SU-DHL-6 (cell line): ENCODE measurements around the gene RAB6D.
"Not testable (repeated sequence)": the region's sequence is repeated elsewhere in the genome, so short reads cannot be mapped to it uniquely, and the experiment has no call there.

Source experiments
- CTCF ChIP-seq: fragments of 200-600 bp; sonication (generic); IDR thresholded peaks from one replicate; pipeline ENCODE4 v1.5.1; 2017; ENCODE audit warnings: antibody characterized with exemption, mild to moderate bottlenecking, low read length, moderate library complexity; ENCODE audit not compliant: insufficient read depth, poor library complexity, severe bottlenecking
- EZH2phosphoT487 ChIP-seq: fragments of 200-600 bp; sonication (generic), shearing (Covaris generic); conservative IDR thresholded peaks from 2 replicates; pipeline ENCODE4 v1.6.1; 2018; ENCODE audit warnings: mild to moderate bottlenecking, antibody characterized with exemption, low read length, moderate library complexity, mixed read lengths

- not testable (repeated sequence) for TF ChIP-seq CTCF, EZH2phosphoT487
Measured at GRCh38 chr2:131395024-131395645, 31.2 kb upstream of the RAB6D start.
